SK-N-SH (cell line): ENCODE measurements around the gene PLOD1.

Experiments
- CTCF ChIP-seq: fragments of 200-600 bp; sonication (generic); IDR thresholded peaks from 2 replicates; pipeline ENCODE4 v1.6.1; 2017; ENCODE audit warnings: antibody characterized with exemption, mild to moderate bottlenecking, moderate library complexity
- EP300 ChIP-seq, 2 experiments: IDR thresholded peaks; 2 replicates each; pipeline versions ENCODE4 v1.4.0 to v1.6.1; 2012; ENCODE audit warnings: borderline replicate concordance in 1 of 2, low read depth in 1 of 2, low read length in 1 of 2
- MXI1 ChIP-seq: IDR thresholded peaks from 2 replicates; pipeline ENCODE4 v1.6.1; 2012; ENCODE audit warnings: mild to moderate bottlenecking, low read depth, low read length, improper control_type of control experiment
- POLR2AphosphoS5 ChIP-seq: IDR thresholded peaks from 2 replicates; pipeline ENCODE4 v1.6.1; 2012; ENCODE audit warnings: low read depth, low read length
- USF2 ChIP-seq: fragments of 150-350 bp; IDR thresholded peaks from 2 replicates; pipeline ENCODE4 v1.6.1; 2017; ENCODE audit warnings: antibody characterized with exemption, low read length, low read depth, borderline replicate concordance
- ZBTB33 ChIP-seq: IDR thresholded peaks from 2 replicates; pipeline ENCODE4 v1.4.0; 2012; ENCODE audit warnings: low read depth, borderline replicate concordance

GRCh38 chr1:12015499-12015898, 81.0 kb downstream of the PLOD1 start:
- TF ChIP-seq CTCF (no peak), ZBTB33 (no peak), POLR2AphosphoS5 (no peak), EP300 (IDR thresholded peaks at IDR 0.05; ENCODE audit: borderline replicate concordance in 1 of 2, low read depth in 1 of 2, low read length in 1 of 2) (no peak), USF2 (no peak), MXI1 (no peak)
